Activated CD4-positive, CD25-positive, alpha-beta regulatory T cell treated with anti-CD3 and anti-CD28 coated beads, Interleukin-2, amount 50 U/mL, for 24 hours (primary cell): ENCODE measurements around the gene CAMK1D.

ENCODE experiments used
- ATAC-seq, 2 donors: fragments of 150-1000 bp; cut with Tn5 transposase; one replicate each; pipeline ENCODE4 v1.10.0; 2021; ENCODE audit warnings: mild to moderate bottlenecking in 1 of 2, moderate library complexity in 1 of 2

CAMK1D gene

DNA sequence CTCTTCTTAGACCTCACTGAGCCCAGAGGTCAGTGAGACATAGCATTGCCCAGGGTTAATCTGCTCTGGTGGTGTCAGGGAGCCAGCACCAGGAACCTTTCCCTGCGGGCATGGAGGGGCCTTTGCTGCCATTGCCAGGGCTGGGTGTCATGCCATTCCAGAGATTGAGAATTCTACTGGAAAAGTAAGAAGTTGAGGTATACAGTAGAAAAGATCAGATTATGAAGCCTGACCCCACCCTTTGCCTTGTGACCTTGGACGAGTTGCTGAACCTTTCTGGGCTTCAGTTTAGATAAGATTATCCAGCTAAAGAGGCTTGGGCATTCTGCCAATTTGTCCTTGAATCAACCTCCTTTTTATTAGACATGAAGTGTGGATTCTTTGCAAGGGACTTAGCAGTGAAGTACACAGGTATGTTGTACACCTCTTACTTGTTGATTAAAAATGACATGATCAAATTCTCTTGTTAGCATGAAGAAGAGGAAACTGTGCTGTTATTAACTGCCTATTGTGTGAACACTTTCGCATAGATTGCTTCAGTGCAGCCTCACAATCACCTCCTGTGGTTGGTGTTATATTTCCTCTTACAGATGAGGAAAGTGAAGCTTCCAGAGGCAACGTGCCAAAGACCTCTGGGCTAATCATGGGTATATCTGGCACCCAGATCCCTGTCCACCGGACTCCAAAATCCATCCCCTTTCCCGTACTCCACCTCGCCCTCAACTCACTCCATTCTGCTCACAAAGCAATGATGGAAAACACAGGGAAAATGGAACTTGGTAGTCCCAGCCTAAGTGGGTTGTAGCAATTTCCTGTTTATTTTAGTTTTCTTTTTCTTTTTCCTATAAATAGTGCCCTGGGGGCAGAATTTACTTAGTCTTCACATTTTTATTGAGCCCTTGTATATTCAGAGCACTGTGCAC lies 151.3 kb downstream of the CAMK1D start:
- no peak for ATAC-seq

DNA sequence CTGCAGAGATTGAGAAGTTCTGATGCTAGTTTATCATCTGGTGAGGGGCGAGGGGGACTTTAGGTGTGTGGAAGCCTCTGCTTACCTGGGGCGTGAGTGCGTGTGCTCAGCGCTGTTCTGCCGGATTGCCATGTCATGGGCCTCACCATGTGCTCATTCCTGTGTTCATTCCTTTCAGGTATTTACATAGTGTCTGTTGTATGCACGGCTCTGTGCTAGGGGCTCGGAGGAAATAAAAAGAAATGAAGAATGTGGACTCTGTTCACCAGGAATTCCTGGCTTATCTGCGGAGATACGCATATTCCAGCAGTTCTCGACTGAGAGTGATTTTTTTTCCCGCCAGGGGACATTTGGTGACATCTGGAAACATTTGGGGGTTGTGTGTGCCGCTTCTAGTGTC lies 152.0 kb downstream of the CAMK1D start:
- ATAC-seq, result no peak

- no peak for ATAC-seq
Measured at GRCh38 chr10:12501841-12502525, 152.6 kb downstream of the CAMK1D start.

- ATAC-seq, result no peak
Measured at GRCh38 chr10:12502526-12503274, 153.4 kb downstream of the CAMK1D start.

- no peak for ATAC-seq
Measured at GRCh38 chr10:12503311-12503710, 154.0 kb downstream of the CAMK1D start.

GRCh38 chr10:12504176-12504575 lies 154.8 kb downstream of the CAMK1D start:
- ATAC-seq, result no peak

GRCh38 chr10:12504628-12505027 lies 155.3 kb downstream of the CAMK1D start:
- ATAC-seq, result no peak

- ATAC-seq, result no peak
Measured at GRCh38 chr10:12505683-12506082, 156.3 kb downstream of the CAMK1D start.

DNA sequence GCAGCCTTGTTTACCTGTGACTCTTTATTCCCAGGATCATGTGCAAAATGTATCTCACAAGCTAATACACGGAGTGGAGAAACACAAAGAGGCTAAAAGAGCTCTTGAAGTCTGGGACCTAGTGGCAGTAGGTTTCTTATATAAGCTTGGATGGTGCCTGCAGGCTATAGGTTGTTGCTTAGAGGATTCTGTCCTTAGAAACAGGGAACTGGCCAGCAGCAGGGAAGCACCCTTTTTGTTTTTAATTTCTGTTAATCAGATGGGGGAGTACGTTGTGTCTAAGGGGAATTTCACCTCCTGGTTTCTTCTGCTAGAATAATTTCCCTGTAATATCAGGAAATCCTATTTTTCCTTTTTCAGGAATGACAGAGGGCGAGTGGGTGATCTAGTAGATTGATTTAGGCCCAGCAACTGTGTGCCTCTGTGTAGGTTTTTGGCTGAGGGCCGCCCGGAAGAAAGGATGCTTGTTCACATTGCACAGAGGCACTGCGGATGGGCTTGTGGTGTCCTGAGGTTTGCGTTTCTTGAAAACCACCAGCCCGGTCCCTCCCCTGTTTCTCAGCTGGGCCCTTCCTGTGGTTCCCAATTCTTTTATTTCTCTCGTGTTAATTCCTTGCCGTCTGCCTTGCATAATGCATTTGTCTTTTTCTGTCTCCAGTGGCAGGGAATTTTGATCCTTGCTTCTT lies 158.0 kb downstream of the CAMK1D start:
- no peak for ATAC-seq

GRCh38 chr10:12508165-12508564 lies 158.8 kb downstream of the CAMK1D start:
- no peak for ATAC-seq

DNA sequence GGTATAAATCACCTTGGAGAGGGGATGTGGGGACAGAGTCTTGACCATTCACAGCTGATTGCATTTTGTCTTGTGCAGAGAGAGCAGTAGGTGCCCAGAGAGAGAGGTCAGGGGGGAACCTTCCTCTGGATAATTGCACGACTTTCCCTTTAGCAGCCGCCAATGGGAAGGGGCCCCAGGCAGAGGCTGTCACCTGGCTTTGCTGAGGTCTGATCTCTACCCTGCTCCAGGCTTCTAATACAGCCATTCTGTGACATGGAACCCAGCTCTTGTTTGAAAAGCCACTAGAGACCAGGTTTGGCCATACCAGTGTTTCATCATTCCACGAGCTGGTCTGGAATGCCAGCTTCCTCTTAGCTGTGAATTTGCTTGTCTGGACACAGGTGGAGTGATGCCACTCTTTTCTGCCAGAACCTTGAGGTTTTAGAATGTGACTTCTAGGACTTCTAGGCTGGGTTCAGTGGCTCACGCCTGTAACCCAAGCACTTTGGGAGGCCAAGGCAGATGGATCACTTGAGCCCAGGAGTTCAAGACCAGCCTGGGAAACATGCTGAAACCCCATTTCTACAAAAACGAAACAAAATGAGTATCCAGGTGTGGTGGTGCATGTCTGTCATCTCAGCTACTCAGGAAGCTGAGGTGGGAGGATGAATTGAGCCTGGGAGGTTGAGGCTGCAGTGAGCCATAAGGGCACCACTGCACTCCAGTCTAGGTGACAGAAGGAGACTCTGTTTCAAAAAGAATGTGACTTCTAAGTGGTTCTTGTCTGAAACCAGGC lies 159.9 kb downstream of the CAMK1D start:
- ATAC-seq, result peak in 1 of 2 donors; percentile 35

DNA sequence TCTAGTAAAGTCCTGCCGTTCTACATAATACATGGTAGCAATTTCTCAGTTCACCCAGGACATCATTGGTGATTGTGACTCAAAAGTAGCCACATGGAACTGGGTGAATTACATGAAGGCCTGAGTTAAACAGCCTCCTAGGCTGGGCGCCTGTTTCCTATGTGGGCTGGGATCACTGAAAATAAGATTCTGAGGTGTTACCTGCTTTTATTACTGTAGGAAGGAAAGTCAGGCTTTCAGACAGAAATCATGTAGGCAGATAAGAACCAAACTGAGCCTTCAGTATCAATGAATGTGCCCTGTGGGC lies 160.4 kb downstream of the CAMK1D start:
- ATAC-seq, result no peak

GRCh38 chr10:12510501-12510941 lies 161.2 kb downstream of the CAMK1D start:
- ATAC-seq, result no peak

DNA sequence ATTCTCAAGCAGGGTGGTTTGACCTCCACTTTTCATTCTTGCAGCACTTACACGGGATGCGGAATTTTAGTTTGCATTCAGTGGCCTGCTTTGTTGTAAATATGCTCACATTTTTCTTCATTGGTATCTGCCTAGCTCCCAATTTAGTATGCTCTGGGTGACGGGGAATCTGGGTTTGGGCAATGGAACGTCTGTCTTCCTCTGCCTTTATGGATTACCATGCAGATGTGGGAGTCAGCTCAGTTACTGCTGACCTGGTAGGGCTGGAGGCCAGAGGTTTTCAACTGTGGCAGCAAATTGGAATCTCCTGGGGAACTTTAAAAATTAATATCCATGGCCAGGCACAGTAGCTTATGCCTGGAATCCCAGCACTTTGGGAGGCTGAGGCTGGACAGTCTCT lies 161.6 kb downstream of the CAMK1D start:
- ATAC-seq, result no peak

DNA sequence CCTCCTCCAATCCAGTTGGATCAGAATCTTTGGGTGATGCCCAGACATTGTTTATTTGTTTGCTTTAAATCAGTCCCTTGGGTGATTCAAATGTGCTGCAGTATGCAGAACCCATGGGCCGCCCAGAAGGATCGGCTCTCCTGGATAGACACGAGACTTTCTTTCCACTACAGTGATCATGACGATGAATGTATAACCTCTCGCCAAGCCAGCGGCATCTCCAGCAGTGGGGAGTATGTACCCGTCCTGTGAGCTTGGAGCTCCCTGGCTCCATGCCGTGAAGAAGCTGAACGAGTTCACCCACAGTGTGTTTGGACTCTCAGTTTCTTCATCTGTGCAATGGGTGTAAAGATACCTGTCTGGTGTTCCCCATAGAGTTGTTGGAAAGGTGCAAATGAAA lies 162.3 kb downstream of the CAMK1D start:
- no peak for ATAC-seq

DNA sequence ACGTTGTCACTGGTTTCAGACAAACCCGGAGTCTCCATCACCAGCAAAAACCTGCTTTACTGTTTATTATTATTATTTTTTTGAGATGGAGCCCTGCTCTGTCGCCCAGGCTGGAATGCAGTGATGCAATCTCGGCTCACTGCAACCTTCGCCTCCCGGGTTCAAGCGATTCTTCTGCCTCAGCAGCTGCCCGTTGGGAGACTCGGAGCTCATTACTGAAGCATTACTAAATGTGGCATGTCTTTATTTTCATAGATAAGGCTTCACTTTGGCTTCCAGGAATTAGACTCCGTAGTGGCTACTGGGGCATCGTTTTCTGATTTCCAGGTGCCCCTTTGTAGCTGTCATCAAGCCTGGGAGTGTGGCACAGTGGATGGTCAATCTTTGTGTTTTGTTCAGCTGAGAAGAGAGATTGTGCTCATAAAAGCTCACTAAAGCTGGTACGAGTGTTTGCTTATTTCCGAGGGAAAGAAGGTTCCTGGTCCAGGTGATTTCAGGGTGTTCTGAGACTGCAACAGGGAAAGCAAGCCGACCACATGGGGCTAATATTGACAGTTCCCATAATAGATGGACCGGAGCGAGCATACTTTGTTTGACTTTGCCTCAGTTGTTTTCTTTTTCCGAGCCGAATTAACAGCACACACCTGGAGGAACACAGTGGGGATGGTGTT lies 163.1 kb downstream of the CAMK1D start:
- ATAC-seq, result no peak

- ATAC-seq, result no peak
Measured at GRCh38 chr10:12513003-12513365, 163.6 kb downstream of the CAMK1D start.

DNA sequence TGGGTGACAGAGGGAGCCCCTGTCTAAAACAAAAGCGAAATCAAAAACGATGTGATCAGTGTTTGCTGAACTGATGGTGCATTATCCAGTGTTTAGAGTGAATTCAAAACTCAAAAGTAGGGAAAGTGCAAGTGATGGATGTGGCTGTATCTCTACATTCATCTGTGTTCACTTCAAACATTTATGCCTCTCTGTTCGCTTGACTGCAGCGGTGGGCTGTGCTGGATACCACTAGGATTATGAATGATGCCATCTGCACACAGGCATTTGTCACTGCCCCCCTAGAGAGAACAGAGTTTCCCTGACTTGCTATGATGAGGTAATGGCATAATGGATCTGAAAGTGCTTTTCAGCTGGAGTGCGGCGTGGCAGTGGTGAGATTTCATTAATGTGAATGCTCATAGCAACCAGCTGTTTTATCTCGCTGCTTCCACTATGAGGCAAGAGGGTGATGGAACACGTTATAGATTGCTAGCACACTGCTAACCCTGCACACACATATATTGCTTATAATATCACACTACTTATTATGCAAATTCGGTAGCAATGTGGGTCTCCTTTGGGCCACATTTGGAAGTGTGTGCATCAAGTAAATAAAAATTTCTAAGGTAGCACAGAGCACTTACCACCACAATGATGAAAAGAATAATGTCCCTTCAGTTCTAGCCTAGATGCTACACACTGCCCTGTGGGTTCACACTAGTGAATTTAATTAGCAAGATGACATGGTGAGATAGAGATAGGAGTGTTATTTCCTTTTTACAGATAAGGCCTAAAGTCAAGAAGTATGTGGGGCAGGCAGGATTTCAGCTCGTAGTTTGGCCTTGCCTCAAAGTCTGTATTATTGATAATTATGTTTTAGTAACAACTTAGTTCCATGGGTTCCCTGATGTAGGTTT lies 164.7 kb downstream of the CAMK1D start:
- ATAC-seq, result peak in 1 of 2 donors; percentile 38

DNA sequence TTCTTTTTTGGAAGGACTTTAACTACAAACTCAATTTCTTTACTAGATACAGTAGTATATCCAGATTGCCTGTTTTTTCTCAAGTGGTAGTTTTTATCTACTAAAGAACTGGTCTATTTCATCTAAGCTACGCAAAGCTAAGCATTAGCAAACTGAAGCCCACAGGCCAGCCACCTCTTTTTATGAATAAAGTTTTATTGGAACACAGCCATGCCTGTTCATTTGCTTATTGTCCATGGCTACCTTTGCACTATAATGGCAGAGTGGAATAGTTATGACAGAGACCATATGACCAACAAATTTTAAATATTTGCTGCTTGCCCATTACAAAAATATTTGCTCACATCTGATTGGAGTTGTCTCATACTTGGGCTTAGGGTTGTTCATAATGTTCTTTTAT lies 168.7 kb downstream of the CAMK1D start:
- no peak for ATAC-seq

- ATAC-seq, result no peak
Measured at GRCh38 chr10:12521423-12521822, 172.1 kb downstream of the CAMK1D start.
